Measurements from ENCODE around the gene UBB.

The UBB gene

DNA sequence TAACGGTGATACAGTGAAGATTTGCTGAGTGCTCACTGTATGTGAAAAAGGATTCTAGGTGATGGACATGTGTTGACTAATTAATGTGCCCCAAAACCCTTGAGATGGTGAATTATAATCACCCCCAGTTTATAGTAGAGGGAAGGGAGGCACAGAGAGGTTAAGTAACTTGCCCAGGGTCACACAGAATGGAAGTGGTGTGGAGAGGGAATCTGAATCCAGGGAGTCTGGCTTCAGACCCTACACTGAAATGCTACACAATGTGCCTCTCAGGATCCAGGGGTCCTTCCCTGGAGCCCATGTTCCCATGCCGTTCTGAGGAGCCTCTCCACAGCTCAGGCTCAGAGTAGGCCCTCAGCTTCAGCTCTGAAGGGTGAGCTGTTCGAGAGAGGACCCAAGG is 46.1 kb downstream of the UBB start:
- no peak for TF ChIP-seq POLR2AphosphoS5 (IDR thresholded peaks at IDR 0.05; ENCODE audit: low read depth, low read length)
- no peak for TF ChIP-seq FOXP2 (optimal IDR thresholded peaks at IDR 0.05; ENCODE audit: borderline replicate concordance, extremely low read depth, extremely low read length, insufficient read depth)
- no peak for TF ChIP-seq REST (IDR thresholded peaks at IDR 0.05; ENCODE audit: insufficient read depth in 1 of 2, low read depth in 2 of 2, low read length in 2 of 2)

- TF ChIP-seq POLR2AphosphoS5 (IDR thresholded peaks at IDR 0.05; ENCODE audit: low read depth, low read length): no peak
- TF ChIP-seq REST (IDR thresholded peaks at IDR 0.05; ENCODE audit: insufficient read depth in 1 of 2, low read depth in 2 of 2, low read length in 2 of 2): 0 out of 4 replicates have a peak, but pooled peaks of 1 of the 2 experiments have one; percentile 19
These were observed 47.4 kb downstream of the UBB start for GRCh38 chr17:16428098-16428882.

- TF ChIP-seq TAF1 (IDR thresholded peaks at IDR 0.05; ENCODE audit: borderline replicate concordance, insufficient read depth, low read length) (no peak), REST (IDR thresholded peaks at IDR 0.05; ENCODE audit: insufficient read depth in 1 of 2, low read depth in 2 of 2, low read length in 2 of 2) (no peak), POLR2AphosphoS5 (IDR thresholded peaks at IDR 0.05; ENCODE audit: low read depth, low read length) (no peak), FOXP2 (optimal IDR thresholded peaks at IDR 0.05; ENCODE audit: borderline replicate concordance, extremely low read depth, extremely low read length, insufficient read depth) (no peak), SIN3A (IDR thresholded peaks at IDR 0.05; ENCODE audit: borderline replicate concordance, insufficient read depth, low read length) (no peak)
These were observed 48.2 kb downstream of the UBB start for GRCh38 chr17:16429083-16429482.

DNA sequence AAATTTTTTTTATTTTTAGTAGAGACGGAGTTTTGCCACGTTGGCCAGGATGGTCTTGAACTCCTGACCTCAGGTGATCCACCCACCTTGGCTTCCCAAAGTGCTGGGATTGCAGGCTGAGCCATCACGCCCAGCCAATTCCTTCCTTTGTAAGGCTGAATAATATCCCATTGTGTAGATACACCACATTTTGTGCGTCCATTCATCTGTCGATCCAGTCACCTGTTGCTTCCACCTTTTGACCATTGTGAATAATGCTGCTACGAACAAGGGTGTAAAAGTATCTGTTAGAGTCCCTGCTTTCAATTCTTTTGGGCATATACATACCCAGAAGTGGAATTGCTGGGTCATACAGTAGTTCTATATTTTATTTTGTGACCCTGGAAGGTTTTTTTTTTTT is 49.8 kb downstream of the UBB start:
- TF ChIP-seq TAF1 (IDR thresholded peaks at IDR 0.05; ENCODE audit: borderline replicate concordance, insufficient read depth, low read length): no peak
- TF ChIP-seq FOXP2 (optimal IDR thresholded peaks at IDR 0.05; ENCODE audit: borderline replicate concordance, extremely low read depth, extremely low read length, insufficient read depth): no peak
- no peak for TF ChIP-seq POLR2AphosphoS5 (IDR thresholded peaks at IDR 0.05; ENCODE audit: low read depth, low read length)
- no peak for TF ChIP-seq REST (IDR thresholded peaks at IDR 0.05; ENCODE audit: insufficient read depth in 1 of 2, low read depth in 2 of 2, low read length in 2 of 2)
- no peak for TF ChIP-seq SIN3A (IDR thresholded peaks at IDR 0.05; ENCODE audit: borderline replicate concordance, insufficient read depth, low read length)

- no peak for TF ChIP-seq POLR2AphosphoS5 (IDR thresholded peaks at IDR 0.05; ENCODE audit: low read depth, low read length)
- no peak for TF ChIP-seq TAF1 (IDR thresholded peaks at IDR 0.05; ENCODE audit: borderline replicate concordance, insufficient read depth, low read length)
- no peak for TF ChIP-seq FOXP2 (optimal IDR thresholded peaks at IDR 0.05; ENCODE audit: borderline replicate concordance, extremely low read depth, extremely low read length, insufficient read depth)
- TF ChIP-seq SIN3A (IDR thresholded peaks at IDR 0.05; ENCODE audit: borderline replicate concordance, insufficient read depth, low read length): no peak
- no peak for TF ChIP-seq REST (IDR thresholded peaks at IDR 0.05; ENCODE audit: insufficient read depth in 1 of 2, low read depth in 2 of 2, low read length in 2 of 2)
These were observed 51.1 kb downstream of the UBB start for GRCh38 chr17:16432017-16432416.
